Mucosa of descending colon (tissue), 3 donors: ENCODE data around the gene LCLAT1. TPM values are rescaled to one million over a fixed set of nuclear protein-coding genes. Genes with fewer than 3 reads are reported as not detected.

ENCODE experiments used
- ATAC-seq: fragments of 200-7000 bp; cut with Tn5 transposase; one replicate; pipeline ENCODE4 v1.9.1; 2020; ENCODE audit warnings: mild to moderate bottlenecking, moderate library complexity
- DNase-seq, 3 donors: peaks; one replicate each; pipeline ENCODE4 v3.0.0-alpha.2; 2020
- H3K36me3 ChIP-seq: fragments of 200-600 bp; one replicate; pipeline ENCODE4 v1.8.0; 2021; ENCODE audit warnings: low read depth, mild to moderate bottlenecking
- H3K4me1 ChIP-seq: fragments of 200-600 bp; one replicate; pipeline ENCODE4 v1.8.0; 2021; ENCODE audit warnings: low read depth, mild to moderate bottlenecking
- H3K4me3 ChIP-seq: fragments of 200-600 bp; one replicate; pipeline ENCODE4 v1.8.0; 2021; ENCODE audit warnings: mild to moderate bottlenecking
- H3K9me3 ChIP-seq: fragments of 200-600 bp; one replicate; pipeline ENCODE4 v1.8.0; 2021; ENCODE audit warnings: mild to moderate bottlenecking
- intact Hi-C, 2 donors: fragments of 100-400 bp; cut with DNase I in 1 of 2; cut with micrococcal nuclease in 1 of 2; formaldehyde crosslinking; loops; one replicate each; pipeline versions ENCODE4 v1.11.0 to v1.11.1; 2022; cut with DNase I, micrococcal nuclease
- total RNA-seq, 3 donors: library from RNA; stranded (reverse); fragmentation: NEBNext Ultra II Directional in 2 of 3; extraction: Animal tissue kit (Norgen Biotek cat#: 25700) in 2 of 3; gene quantifications; one replicate each; pipeline versions ENCODE4 v1.2.1 to v1.2.4, GENCODE V29; 2021 to 2023
- TF ChIP-seq, protein P1 (sequence below): fragments of 200-600 bp; IDR thresholded peaks from one replicate; pipeline ENCODE4 v1.8.0; 2022; ENCODE audit warnings: antibody characterized with exemption, mild to moderate bottlenecking
- donor health status: DM: no; HTN: no; CAD: no; lungs with moderate emphysema.
- donor health status: DM: no; HTN: no; CAD: no.
- donor health status: DM: no; HTN: yes; CAD: no.

Gene LCLAT1
- total RNA-seq, 3 donors from 2014 or later, result 18.1 to 27.1 (median 22.2) TPM

DNA sequence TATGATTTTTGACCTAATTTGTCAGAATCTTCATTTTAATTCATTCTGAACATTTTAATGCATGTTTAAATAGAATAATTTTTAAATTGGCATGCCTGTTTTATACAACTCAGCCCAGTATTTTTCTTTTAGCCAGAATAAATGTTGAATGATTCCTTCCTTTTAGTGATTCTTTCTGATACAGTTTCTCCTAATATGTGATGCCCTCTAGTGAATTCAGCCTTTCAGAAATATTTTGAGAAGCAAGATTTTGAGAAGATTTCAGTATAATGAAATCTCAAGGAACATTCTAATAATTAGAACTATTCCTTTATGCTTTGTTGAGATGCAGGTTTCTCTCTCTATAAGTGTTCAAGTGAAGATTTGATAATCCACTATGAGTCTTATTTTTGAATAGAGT, 28.5 kb downstream of the LCLAT1 start:
- Histone ChIP-seq H3K4me3 (no peak overlapping the region), H3K9me3 (no peaks in the 10 kb centered on the region), H3K36me3 (no peaks in the 10 kb centered on the region), H3K4me1 (peaks cover 1% of the 10 kb centered on the region)
- DNase-seq (no peak), ATAC-seq (no peak)
- intact Hi-C loops, result no loop called here
- TF ChIP-seq, protein P1, sequence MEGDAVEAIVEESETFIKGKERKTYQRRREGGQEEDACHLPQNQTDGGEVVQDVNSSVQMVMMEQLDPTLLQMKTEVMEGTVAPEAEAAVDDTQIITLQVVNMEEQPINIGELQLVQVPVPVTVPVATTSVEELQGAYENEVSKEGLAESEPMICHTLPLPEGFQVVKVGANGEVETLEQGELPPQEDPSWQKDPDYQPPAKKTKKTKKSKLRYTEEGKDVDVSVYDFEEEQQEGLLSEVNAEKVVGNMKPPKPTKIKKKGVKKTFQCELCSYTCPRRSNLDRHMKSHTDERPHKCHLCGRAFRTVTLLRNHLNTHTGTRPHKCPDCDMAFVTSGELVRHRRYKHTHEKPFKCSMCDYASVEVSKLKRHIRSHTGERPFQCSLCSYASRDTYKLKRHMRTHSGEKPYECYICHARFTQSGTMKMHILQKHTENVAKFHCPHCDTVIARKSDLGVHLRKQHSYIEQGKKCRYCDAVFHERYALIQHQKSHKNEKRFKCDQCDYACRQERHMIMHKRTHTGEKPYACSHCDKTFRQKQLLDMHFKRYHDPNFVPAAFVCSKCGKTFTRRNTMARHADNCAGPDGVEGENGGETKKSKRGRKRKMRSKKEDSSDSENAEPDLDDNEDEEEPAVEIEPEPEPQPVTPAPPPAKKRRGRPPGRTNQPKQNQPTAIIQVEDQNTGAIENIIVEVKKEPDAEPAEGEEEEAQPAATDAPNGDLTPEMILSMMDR, result no peak

DNA sequence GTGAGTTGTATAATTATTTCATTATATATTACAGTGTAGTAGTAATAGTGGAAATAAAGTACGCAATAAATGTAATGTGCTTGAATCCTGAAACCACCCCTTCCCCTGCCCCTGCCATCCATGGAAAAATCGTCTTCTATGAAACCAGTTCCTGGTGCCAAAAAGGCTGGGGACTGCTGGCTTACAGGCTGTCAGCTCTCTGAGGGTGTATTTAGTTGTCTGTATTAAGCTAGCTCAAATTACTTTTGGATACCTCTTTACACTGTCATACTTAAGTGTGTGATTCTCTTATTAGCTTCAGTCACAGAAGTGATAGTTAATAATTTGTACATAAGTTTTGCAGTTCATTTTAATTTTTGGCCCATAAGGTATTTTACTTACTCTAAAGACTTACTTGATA, 29.6 kb downstream of the LCLAT1 start:
- TF ChIP-seq, protein P1, result no peak

DNA sequence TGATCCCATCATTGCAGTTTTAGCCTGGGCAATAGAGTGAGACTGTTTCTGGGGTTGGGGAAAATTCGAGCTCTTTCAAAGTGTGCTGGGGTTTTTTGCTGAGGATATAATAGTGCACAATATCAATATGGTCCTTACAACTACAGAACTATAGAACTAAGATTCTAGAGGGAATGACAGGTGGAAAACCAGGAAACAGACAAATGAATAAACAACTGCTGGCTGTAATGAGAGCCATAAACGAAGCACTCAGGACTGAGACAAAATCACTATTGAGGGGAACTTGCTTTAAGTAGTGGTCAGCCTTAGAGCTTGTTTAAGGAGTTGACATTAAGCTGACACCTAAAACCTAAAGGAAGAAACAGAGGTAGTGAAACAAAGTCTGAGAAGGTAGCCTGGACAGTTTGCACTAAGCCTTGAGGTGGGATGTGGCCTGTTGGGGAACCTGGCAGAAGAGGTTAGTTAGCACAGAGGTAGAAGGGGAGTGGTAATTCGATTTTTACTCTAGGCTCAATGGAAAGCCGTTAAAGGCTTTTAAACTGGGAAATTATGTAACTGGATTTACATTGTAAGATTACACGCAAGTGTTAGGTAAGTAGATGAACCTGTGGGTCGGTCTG, 33.8 kb downstream of the LCLAT1 start:
- Histone ChIP-seq H3K9me3 (no peaks in the 10 kb centered on the region), H3K4me3 (no peak overlapping the region), H3K36me3 (no peaks in the 10 kb centered on the region), H3K4me1 (peaks cover 20% of the 10 kb centered on the region)
- ATAC-seq, result peak; percentile 85
- DNase-seq, result peak in 1 of 3 donors; percentile 20
- TF ChIP-seq, protein P1, result no peak
- intact Hi-C loops, result no loop called here

More for the DNA sequence above, 29.6 kb downstream of the LCLAT1 start:
- intact Hi-C loops, result no loop called here
- ATAC-seq, result no peak
- peaks cover 12% of the 10 kb centered on the region for H3K4me1 ChIP-seq
- H3K4me3 ChIP-seq, result no peak overlapping the region
- DNase-seq, result no peak
- no peaks in the 10 kb centered on the region for H3K9me3 ChIP-seq
- no peaks in the 10 kb centered on the region for H3K36me3 ChIP-seq

DNA sequence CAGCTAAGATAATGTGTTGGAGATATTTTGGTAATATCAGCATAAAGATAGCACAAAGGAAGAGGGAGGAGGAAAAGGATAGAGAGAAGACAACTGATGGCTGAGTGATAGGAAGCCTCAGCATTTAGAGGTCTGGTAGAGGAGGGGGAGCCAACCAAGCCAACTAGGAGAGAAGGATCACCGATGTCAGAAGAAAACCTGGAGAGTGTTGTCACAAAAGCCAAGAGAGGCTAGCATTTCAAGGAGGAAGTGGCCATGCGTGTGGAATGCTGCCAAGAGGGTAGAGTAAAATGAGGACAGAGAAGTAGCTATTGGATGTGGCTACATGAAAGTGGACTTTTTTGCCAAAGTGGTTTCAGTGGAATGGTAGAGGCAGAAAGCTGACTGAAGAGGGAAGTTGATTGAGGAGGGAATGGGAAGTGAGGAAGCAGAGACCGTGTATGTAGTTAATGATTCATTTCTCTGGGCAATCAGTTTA, 34.3 kb downstream of the LCLAT1 start:
- intact Hi-C loops, result no loop called here
- no peak overlapping the region for H3K4me3 ChIP-seq
- ATAC-seq (peak; percentile 88), DNase-seq (peak in 2 of 3 donors; percentile 42 to 57)
- no peaks in the 10 kb centered on the region for H3K36me3 ChIP-seq
- H3K4me1 ChIP-seq, result peaks cover 20% of the 10 kb centered on the region
- TF ChIP-seq, protein P1, result no peak
- H3K9me3 ChIP-seq, result no peaks in the 10 kb centered on the region

DNA sequence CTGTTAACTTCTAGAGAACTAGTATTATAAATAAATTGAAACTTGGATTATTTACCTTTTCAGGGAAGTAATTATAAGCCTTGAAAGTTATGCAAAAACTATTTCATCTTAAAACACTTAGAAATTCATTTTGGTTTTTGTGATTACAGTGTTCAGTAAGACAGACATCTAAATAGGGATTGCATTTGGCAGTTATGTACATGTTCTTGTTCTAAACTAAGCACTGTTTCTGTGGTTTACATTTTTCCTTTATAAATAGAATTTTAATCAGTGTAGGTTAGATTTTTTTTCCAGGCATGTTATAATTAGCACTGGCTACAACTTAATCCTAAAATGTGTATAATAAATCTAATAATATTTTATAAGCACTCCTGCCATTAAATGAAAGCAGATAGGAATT, 35.0 kb downstream of the LCLAT1 start:
- intact Hi-C loops, result no loop called here
- Histone ChIP-seq H3K36me3 (no peaks in the 10 kb centered on the region), H3K9me3 (no peaks in the 10 kb centered on the region), H3K4me3 (no peak overlapping the region), H3K4me1 (peaks cover 20% of the 10 kb centered on the region)
- DNase-seq (no peak), ATAC-seq (no peak)
- TF ChIP-seq, protein P1, result no peak
